ENCODE results near the gene ZCCHC17. TPM values are rescaled to one million over a fixed set of nuclear protein-coding genes. Genes with fewer than 3 reads are reported as not detected.

ZCCHC17 gene
- total and polyA plus RNA-seq, 10 donors: 16.1 to 31.7 (median 20.3) TPM

GRCh38 chr1:31396633-31397351 is 100.0 kb downstream of the ZCCHC17 start:
- 68 to 92% (median 76%) methylated on average over 3 of the region's 3 CpGs for WGBS, 5 donors
- Histone ChIP-seq H3K4me3 (no peak overlapping the region), H3K36me3 (no peaks in the 10 kb centered on the region), H3K9me3 (no peaks in the 10 kb centered on the region), H3K4me1 (peaks cover 0 to 31% (median 11%) of the 10 kb centered on the region in 6 donors), H3K27ac (no peak overlapping the region), H3K27me3 (replicated peaks in 1 of 7) (no peaks in the 10 kb centered on the region)
- no peak for DNase-seq
- peak in 2 of 11 experiments; percentile 20 to 28 for TF ChIP-seq CTCF (IDR thresholded peaks at IDR 0.05 in 8 of 11, conservative IDR thresholded peaks at IDR 0.05 in 3 of 11)
- no peak for TF ChIP-seq POLR2A (IDR thresholded peaks at IDR 0.05)
- intact Hi-C loops (cut with DNase I; ENCODE audit: low total_unique reads): loop anchor here (10.0 kb wide), 1 partner anchor 148 kb away; no protein-coding TSS in a partner anchor

GRCh38 chr1:31397360-31398095 is 100.7 kb downstream of the ZCCHC17 start:
- DNase-seq: no peak
- Histone ChIP-seq H3K9me3 (no peaks in the 10 kb centered on the region), H3K4me3 (no peak overlapping the region), H3K27ac (no peak overlapping the region), H3K27me3 (replicated peaks in 1 of 7) (no peaks in the 10 kb centered on the region), H3K36me3 (no peaks in the 10 kb centered on the region), H3K4me1 (peaks cover 0 to 31% (median 11%) of the 10 kb centered on the region in 6 donors)
- intact Hi-C loops (cut with DNase I; ENCODE audit: low total_unique reads): loop anchor here (10.0 kb wide), 1 partner anchor 147 kb away; no protein-coding TSS in a partner anchor
- WGBS, 5 donors: 47 to 68% (median 61%) methylated on average over 3 to 4 of the region's 4 CpGs
- TF ChIP-seq CTCF (IDR thresholded peaks at IDR 0.05 in 8 of 11, conservative IDR thresholded peaks at IDR 0.05 in 3 of 11) (no peak), POLR2AphosphoS5 (IDR thresholded peaks at IDR 0.05) (no peak), POLR2A (IDR thresholded peaks at IDR 0.05) (no peak)

- Histone ChIP-seq H3K27me3 (replicated peaks in 1 of 7) (no peaks in the 10 kb centered on the region), H3K27ac (no peak overlapping the region), H3K4me1 (peaks cover 0 to 31% (median 11%) of the 10 kb centered on the region in 6 donors), H3K36me3 (no peaks in the 10 kb centered on the region), H3K4me3 (no peak overlapping the region), H3K9me3 (no peaks in the 10 kb centered on the region)
- whole genome bisulfite sequencing, 5 donors: 81 to 94% (median 88%) methylated on average over 2 of the region's 2 CpGs
- TF ChIP-seq POLR2AphosphoS5 (IDR thresholded peaks at IDR 0.05): no peak
- TF ChIP-seq CTCF (IDR thresholded peaks at IDR 0.05 in 8 of 11, conservative IDR thresholded peaks at IDR 0.05 in 3 of 11): no peak
- TF ChIP-seq POLR2A (IDR thresholded peaks at IDR 0.05): no peak
- intact Hi-C loops (cut with DNase I; ENCODE audit: low total_unique reads): loop anchor here (10.0 kb wide), 1 partner anchor 147 kb away; no protein-coding TSS in a partner anchor
- DNase-seq: no peak
Observed at GRCh38 chr1:31398246-31398645, 101.4 kb downstream of the ZCCHC17 start.

- TF ChIP-seq POLR2AphosphoS5 (IDR thresholded peaks at IDR 0.05) (no peak), CTCF (IDR thresholded peaks at IDR 0.05 in 8 of 11, conservative IDR thresholded peaks at IDR 0.05 in 3 of 11) (no peak), POLR2A (IDR thresholded peaks at IDR 0.05) (no peak)
- Histone ChIP-seq H3K27me3 (replicated peaks in 1 of 7) (no peaks in the 10 kb centered on the region), H3K36me3 (no peaks in the 10 kb centered on the region), H3K4me3 (no peak overlapping the region), H3K9me3 (no peaks in the 10 kb centered on the region), H3K27ac (no peak overlapping the region), H3K4me1 (peaks cover 0 to 19% (median 2%) of the 10 kb centered on the region in 6 donors)
- intact Hi-C loops (cut with DNase I; ENCODE audit: low total_unique reads): loop anchor here (10.0 kb wide), 1 partner anchor 145 kb away; no protein-coding TSS in a partner anchor
- 43 to 59% (median 47%) methylated on average over 3 of the region's 3 CpGs for WGBS, 5 donors
- no peak for DNase-seq
Observed at GRCh38 chr1:31399976-31400375, 103.1 kb downstream of the ZCCHC17 start.

All from spleen (tissue), 11 donors.